Tibial nerve (tissue), 4 donors: ENCODE measurements around the gene GARRE1.

ENCODE experiments used
- EP300 ChIP-seq, 2 donors: sonication (generic); formaldehyde crosslinking; IDR thresholded peaks; one replicate each; pipeline ENCODE4 v1.6.1; 2017; ENCODE audit warnings: antibody characterized with exemption in 2 of 2, mild to moderate bottlenecking in 1 of 2
- POLR2A ChIP-seq, 2 donors: fragments of 450-650 bp; IDR thresholded peaks; one replicate each; pipeline ENCODE4 v1.6.1; 2017; ENCODE audit warnings: antibody characterized with exemption in 2 of 2, mild to moderate bottlenecking in 2 of 2, moderate library complexity in 2 of 2
- TF ChIP-seq, protein P1 (sequence below), 5 experiments: fragments of 200-600 bp in 3 of 5; fragments of 450-650 bp in 2 of 5; sonication (generic) in 3 of 5; IDR thresholded peaks; one replicate each; pipeline ENCODE4 v1.5.1; 2016 to 2019; ENCODE audit warnings: antibody characterized with exemption in 5 of 5, mild to moderate bottlenecking in 3 of 5, moderate library complexity in 2 of 5

DNA sequence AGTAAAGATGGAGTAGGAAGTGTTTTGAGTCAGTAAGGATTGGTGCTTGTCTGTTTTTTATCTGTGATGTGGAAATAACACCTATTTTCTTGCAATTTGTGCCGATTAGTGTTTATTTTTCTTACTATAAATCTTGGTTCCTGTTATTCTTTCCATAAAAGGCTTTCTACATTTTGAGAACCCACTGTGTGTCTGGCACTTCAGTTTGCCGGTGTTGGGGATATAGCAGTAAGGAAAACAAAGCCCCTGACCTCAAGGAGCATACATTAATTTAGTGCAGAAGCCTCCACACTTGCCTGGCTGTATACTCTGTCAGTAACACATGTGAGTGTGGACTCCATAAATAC lies 35.6 kb upstream of the GARRE1 start:
- TF ChIP-seq, protein P1, sequence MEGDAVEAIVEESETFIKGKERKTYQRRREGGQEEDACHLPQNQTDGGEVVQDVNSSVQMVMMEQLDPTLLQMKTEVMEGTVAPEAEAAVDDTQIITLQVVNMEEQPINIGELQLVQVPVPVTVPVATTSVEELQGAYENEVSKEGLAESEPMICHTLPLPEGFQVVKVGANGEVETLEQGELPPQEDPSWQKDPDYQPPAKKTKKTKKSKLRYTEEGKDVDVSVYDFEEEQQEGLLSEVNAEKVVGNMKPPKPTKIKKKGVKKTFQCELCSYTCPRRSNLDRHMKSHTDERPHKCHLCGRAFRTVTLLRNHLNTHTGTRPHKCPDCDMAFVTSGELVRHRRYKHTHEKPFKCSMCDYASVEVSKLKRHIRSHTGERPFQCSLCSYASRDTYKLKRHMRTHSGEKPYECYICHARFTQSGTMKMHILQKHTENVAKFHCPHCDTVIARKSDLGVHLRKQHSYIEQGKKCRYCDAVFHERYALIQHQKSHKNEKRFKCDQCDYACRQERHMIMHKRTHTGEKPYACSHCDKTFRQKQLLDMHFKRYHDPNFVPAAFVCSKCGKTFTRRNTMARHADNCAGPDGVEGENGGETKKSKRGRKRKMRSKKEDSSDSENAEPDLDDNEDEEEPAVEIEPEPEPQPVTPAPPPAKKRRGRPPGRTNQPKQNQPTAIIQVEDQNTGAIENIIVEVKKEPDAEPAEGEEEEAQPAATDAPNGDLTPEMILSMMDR (IDR thresholded peaks at IDR 0.05): no peak
- no peak for TF ChIP-seq EP300 (IDR thresholded peaks at IDR 0.05)
- no peak for TF ChIP-seq POLR2A (IDR thresholded peaks at IDR 0.05)
